ENCODE results near the gene GCA. TPM values are rescaled to one million over a fixed set of nuclear protein-coding genes. Genes with fewer than 3 reads are reported as not detected.

The GCA gene
- total RNA-seq, 1 donor from 2014 or later = 64.8 TPM

DNA sequence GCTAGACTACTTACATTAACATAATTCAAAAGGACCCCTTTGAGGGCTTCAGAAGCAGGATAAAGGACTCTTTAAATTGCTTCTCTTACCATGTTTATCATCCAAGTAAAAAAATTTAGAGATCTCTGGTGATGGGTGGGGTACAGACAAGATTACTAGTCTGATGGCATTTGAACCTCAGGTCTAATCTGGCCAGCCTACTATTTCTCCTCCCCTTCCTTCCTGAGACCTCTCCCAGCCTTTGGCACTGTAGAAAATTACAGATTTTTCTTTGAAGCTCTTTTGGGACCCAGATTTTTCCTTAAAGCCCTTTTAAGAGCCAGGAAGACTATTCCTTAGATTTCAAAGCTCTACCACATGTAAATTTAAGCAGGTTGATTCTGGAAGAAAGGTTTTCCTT, 28.9 kb downstream of the GCA start:
- DNase-seq (no peak), ATAC-seq (no peak)
- Histone ChIP-seq H3K27ac (no peak overlapping the region), H3K4me3 (no peak overlapping the region), H3K27me3 (no peaks in the 10 kb centered on the region), H3K36me3 (no peaks in the 10 kb centered on the region), H3K9me3 (no peaks in the 10 kb centered on the region), H3K4me1 (no peaks in the 10 kb centered on the region)
- intact Hi-C loops (cut with DNase I) = no loop called here
- TF ChIP-seq, protein P1, sequence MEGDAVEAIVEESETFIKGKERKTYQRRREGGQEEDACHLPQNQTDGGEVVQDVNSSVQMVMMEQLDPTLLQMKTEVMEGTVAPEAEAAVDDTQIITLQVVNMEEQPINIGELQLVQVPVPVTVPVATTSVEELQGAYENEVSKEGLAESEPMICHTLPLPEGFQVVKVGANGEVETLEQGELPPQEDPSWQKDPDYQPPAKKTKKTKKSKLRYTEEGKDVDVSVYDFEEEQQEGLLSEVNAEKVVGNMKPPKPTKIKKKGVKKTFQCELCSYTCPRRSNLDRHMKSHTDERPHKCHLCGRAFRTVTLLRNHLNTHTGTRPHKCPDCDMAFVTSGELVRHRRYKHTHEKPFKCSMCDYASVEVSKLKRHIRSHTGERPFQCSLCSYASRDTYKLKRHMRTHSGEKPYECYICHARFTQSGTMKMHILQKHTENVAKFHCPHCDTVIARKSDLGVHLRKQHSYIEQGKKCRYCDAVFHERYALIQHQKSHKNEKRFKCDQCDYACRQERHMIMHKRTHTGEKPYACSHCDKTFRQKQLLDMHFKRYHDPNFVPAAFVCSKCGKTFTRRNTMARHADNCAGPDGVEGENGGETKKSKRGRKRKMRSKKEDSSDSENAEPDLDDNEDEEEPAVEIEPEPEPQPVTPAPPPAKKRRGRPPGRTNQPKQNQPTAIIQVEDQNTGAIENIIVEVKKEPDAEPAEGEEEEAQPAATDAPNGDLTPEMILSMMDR (IDR thresholded peaks at IDR 0.05) = no peak

DNA sequence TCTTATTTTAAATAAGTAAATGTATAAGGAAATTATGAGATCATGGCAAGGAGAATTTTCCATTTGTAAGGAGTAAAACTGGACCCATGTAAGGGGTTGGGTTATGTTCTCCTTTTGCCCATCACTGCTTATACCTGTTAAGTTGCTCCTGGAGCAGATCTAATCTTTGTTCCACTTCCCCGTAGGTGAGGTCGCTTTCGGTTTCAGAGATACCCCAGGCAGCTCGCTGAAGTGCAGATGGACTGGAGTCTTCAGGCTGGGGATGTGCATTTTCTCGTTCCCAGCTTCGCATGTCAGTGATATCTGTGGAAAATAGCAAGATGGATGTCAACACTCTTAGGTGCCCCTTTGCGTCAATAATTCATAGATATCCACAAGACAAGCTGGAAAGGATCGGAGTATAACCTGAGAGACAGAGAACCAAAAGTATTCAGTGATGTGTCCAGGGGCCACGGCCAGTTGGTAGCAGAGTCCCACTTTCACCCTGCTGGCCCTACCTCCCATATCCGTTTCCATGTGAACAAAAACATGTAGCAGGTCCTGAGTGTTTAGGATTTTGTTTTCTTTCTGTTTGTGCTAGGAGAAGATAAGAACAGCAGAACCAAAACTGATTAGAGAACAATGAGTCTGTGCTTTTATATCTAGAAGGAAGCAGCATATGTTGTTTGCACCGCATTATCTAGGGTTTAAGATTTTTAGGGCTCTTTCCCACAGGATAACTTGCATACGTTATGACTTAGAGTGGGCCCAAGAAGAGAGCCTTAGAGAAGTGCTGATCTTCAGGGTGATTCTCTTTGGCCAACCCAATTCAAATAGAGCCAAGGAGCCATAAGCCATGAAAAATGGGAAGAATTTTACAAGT, 36.0 kb downstream of the GCA start:
- TF ChIP-seq, protein P1 (IDR thresholded peaks at IDR 0.05) = no peak
- no peaks in the 10 kb centered on the region for H3K27me3 ChIP-seq
- no peak overlapping the region for H3K27ac ChIP-seq
- no peaks in the 10 kb centered on the region for H3K9me3 ChIP-seq
- H3K4me3 ChIP-seq = no peak overlapping the region
- no peak for ATAC-seq
- no peaks in the 10 kb centered on the region for H3K4me1 ChIP-seq
- no peak for DNase-seq
- intact Hi-C loops (cut with DNase I) = no loop called here
- H3K36me3 ChIP-seq = no peaks in the 10 kb centered on the region

DNA sequence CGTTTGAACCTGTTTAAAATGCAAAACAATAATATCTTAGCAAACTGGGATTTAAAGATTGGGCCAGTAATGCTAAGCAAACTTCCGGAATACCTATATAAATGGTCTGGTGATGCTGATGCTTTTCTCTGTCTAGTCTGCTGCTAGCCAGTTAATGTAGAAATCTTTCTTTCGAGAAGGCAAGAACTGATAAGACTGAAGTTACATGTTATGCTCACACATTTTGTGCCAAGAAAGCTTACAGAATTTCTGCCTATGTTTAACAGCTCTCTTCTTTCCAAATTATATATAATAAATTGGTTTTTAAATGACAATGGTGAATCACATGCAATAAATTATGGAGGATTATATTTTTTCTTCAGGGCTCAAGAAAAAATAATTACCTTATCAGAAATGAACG, 37.9 kb downstream of the GCA start:
- Histone ChIP-seq H3K27me3 (no peaks in the 10 kb centered on the region), H3K9me3 (no peaks in the 10 kb centered on the region), H3K4me1 (no peaks in the 10 kb centered on the region), H3K36me3 (no peaks in the 10 kb centered on the region), H3K27ac (no peak overlapping the region), H3K4me3 (no peak overlapping the region)
- intact Hi-C loops (cut with DNase I) = no loop called here
- DNase-seq (no peak), ATAC-seq (no peak)
- TF ChIP-seq, protein P1 (IDR thresholded peaks at IDR 0.05) = no peak

DNA sequence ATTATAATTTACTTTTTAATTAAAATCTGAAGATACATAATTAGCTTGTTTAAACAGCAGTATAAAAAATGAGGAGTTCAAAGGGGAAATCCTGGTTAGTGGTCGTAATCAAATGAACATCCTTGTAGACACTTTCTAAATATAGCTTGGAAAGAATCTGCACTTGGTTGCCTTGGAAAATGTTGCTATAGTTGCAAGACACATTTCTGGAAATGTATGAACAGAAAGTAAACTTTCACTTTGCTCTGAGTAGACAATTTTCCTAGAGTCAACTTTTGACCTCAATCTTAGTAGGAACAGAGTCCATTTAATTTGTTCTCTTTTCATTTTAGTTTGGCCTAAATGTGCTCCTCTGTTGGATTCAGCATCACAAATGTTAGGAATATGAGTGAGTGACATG, 38.3 kb downstream of the GCA start:
- no peak overlapping the region for H3K4me3 ChIP-seq
- intact Hi-C loops (cut with DNase I) = no loop called here
- H3K4me1 ChIP-seq = no peaks in the 10 kb centered on the region
- no peaks in the 10 kb centered on the region for H3K36me3 ChIP-seq
- H3K9me3 ChIP-seq = no peaks in the 10 kb centered on the region
- no peak overlapping the region for H3K27ac ChIP-seq
- H3K27me3 ChIP-seq = no peaks in the 10 kb centered on the region
- TF ChIP-seq, protein P1 (IDR thresholded peaks at IDR 0.05) = no peak
- ATAC-seq (no peak), DNase-seq (no peak)

DNA sequence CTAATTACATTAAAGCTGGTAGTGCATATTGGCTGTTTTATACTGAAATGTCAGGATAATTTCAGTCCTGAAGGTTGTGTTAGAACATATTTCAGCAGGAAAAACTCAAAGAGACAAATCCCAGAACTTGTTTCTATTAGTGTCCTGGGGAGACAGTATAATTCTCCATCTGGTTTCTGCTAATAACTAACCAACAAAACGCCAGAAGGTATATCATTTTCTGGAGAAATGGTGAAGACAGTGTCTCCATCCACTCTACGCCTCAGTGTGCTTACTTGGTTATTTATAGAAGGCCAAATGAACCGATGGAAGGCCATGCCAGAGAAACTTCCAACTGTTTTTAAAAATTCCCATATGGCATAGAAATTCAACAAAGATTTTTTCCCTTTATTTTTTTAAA, 41.6 kb downstream of the GCA start:
- no peak for ATAC-seq
- no peak for DNase-seq
- H3K27ac ChIP-seq = no peak overlapping the region
- intact Hi-C loops (cut with DNase I) = no loop called here
- H3K4me1 ChIP-seq = no peaks in the 10 kb centered on the region
- no peak overlapping the region for H3K4me3 ChIP-seq
- no peaks in the 10 kb centered on the region for H3K9me3 ChIP-seq
- TF ChIP-seq, protein P1 (IDR thresholded peaks at IDR 0.05) = no peak
- H3K36me3 ChIP-seq = no peaks in the 10 kb centered on the region
- no peaks in the 10 kb centered on the region for H3K27me3 ChIP-seq
